GM18870 (cell line): ENCODE measurements around the gene NECTIN3.

Experiments
- ATAC-seq: cut with Tn5 transposase; IDR thresholded peaks from one replicate; pipeline ENCODE4 v1.9.1; 2021; ENCODE audit warnings: moderate library complexity; ENCODE audit not compliant: unreplicated experiment

The NECTIN3 gene

DNA sequence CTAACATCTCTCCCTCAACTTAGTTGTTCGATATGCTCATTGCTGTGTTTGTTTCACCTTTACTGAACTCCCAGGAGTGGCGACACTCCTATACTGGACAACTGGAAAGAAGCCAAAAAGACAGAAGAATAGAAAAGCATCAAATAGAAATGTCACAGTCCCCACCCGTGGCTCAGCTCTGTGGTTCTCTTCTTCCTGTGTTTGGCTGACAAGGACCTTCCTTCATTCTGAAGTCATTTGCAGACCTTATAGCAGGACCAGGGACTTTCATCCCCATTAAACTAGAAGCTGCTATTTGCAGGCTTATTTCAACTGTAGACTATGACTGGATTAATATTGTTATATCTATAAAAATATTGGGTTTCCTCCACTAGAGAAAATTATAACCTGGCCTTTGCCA lies 125.9 kb downstream of the NECTIN3 start:
- no peak for ATAC-seq

DNA sequence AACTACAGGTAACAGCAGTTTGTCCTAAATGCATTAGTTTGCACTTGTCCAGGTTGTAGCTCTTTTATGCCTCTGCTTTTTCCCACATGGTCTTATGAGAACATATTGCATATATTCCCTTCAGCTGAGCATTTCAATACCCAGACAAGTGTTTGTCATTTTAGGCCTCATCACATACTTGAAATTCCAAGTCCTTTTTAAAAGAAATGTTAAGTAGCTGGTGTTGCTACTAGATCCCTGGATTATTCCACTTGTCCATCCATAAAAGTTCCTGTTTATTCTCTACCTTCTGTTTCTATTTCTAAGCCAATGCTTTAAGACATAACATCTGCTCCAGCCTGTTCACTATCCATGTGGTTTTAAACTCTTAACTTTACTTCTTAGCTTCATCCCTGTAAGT lies 128.4 kb downstream of the NECTIN3 start:
- no peak for ATAC-seq

DNA sequence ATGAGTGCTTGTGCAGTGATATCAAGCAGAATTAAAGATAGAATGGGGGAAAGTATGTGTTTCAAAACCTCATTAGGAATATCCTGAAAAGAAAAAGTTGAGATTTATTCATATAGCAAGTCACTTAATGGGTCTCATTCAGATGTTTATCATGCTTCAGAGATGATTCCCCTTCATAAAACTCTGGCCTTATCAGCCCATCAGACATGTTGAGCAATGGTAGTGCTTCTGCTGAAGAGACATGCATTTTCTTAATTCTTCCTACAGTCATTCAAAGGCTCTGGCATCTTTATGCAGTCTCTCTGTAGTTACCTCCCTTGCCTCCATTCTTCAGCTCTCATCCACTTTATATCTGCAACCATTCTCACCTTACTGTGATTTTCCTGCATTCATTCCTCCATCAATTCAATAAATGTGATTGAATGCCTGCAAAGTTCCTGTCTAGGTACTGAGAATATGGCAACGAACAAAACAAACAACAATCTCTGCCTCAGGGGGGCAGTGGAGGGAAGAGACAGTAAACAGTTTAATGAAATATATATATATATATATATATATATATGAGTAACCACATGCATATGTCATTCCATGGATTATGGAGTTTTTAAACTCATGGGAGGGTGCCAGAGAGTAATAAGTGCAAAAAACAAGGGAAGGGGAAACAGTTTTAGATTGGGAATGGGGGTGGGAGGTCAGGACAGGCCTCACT lies 138.5 kb downstream of the NECTIN3 start:
- ATAC-seq: no peak

DNA sequence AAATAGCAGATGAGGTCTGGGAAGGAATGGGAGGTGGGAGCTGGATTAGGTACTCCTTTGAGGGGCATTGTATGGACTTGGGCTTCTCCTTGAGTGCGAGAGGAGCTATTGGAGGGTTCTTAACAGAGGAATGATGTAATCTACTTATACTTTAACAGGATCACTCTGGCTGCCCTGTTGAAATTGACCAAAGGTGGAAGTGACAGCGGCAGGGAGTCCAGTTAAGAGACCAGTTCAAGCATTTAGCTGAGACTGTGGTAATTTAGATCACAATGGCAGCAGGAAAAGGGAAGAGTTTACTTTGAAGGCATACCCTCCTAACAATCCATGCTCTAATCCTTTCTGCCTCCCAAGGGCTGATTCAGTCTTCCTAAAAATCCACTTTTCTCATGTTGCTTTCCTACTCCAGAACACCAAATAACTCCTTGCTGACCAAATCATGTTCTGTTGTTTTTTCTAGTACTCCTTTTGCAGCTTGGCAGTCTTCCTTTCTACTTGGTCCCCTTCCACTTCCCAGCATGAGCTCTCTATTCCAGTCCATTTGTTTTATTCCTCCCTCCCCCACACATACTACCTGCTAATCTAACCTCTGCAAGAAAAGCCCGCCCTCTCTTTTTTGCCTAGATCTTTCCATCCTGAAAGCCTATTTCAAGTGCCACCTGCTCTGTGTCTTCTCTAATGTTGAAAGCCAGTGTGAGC lies 139.4 kb downstream of the NECTIN3 start:
- ATAC-seq: no peak

DNA sequence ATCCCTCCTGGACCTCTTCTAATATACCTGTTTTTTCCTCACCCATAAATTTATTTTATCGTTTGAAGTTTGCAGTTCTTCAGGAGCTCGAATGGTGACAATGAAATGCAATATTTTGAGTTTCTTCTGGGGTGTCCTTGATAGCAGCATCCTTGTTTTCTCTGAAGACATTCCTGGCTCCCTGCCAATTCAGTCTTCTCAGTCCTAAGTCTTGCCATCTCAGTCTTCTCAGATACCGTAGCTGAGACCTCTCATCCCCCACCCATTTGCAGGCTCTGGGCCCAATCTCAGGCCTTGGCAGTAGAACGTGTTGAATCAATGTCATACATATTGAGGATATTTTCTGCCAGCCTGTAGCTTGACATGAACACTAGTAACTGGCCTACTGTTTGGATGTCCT lies 140.9 kb downstream of the NECTIN3 start:
- no peak for ATAC-seq

DNA sequence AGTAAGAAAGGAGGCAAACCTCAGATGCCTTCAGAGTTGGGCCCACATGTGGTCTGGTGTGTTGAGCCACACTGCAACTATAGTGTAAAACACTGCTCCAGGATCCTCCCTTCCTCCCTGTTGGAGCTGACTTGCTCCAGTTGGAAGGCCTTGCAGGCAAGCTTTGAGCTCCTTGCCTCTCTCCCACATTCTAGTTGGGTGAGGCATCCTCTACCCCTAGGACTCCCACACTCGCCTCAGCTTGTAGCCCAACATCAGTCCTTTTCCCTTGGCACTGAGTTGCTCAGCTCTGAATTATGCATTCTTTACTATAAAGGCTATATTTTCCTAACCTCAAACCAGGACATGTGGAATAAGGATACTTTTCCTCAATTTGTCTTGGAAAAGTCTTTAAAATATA lies 143.9 kb downstream of the NECTIN3 start:
- no peak for ATAC-seq

DNA sequence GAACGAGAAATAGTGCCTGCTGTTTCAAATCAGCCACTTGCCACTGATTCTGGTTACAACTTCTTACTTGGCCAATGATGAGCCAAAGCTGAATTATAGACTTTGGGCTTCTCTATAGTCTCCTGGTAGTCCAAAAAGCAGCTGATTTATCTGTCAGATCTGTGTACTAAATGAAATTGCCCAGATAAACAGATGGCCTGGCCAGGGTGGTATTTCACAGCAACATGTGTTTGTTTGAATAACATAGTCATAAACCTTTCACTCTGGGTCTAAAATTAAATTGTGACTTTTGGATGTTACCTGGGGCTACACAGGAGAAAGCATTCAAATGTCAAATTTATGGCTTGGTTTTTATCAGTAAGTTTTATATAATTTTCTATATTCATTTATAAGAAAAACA lies 147.0 kb downstream of the NECTIN3 start:
- no peak for ATAC-seq

DNA sequence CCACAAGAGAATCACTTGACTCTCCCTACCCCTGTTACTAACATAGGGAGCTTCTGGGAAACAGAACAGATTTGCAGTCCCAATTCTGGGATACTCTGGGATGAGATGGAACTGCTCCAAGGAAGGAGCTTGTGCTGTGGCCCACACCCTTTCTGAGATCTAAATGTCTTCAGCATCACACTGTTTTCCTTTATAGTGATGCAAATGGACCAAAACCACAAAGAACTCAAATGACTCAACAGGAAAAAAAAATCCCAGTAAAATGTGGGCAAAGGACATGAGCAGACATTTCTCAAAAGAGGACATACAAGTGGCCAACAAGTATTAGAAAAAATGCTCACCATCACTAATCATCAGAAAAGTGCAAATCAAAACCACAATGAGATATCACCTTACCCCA lies 155.6 kb downstream of the NECTIN3 start:
- ATAC-seq: no peak

DNA sequence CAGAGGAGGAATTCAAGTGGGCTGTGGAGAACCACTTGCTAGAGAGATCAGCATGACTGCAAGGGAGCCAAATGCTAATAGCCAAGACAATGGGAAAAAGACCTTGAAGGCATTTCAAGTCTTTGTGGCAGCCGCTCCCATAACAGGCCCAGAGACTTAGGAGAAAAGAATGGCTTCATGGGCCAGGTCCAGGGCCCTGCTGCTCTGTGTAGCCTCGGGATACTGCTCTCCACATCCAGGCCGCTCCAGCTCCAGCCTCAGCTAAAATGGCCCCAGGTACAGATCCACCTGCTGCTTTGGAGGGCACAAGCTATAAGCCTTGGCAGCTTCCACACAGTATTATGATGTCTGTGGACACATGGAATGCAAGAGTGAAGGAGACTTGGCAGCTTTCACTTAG lies 157.7 kb downstream of the NECTIN3 start:
- no peak for ATAC-seq

DNA sequence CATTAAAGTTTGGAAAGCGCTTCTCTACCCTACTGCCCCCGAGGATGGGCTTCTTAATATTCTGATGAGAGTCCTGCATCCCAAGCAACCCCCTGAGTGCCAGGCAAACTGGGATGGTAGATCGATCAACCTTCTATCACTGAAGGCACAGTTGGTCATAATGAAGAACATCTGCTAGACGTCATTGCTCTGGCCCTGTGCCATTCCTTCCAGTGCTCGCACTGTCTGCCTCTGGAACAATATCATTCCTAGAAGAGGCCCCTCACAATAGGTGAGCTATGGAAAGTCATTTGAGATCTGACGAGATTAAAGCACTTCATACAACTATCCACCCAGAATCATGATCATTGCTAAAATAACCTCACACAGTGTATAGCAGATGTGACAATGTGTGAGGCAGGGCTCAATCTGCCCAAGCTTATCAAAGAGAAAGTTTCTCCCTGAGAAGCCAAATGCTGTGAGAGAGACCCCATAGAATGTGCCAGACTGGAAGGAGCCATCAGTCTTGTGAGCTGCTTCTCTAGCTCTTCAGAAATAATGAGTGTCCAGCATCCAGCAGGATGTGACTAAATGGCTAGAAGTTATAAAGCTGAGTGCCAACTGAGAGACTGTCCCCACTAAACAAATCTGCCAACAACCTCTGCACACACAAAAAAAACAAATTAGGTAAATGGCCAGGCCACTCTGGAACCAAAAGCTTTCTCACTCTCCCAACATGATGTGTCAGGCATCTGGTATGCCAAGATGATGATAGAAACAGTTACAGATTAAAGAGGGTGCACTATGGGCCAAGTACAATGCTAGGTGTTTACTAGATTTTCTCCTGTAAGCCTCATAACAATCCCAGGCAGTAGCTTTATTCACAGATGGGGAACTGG lies 165.5 kb downstream of the NECTIN3 start:
- ATAC-seq: no peak

DNA sequence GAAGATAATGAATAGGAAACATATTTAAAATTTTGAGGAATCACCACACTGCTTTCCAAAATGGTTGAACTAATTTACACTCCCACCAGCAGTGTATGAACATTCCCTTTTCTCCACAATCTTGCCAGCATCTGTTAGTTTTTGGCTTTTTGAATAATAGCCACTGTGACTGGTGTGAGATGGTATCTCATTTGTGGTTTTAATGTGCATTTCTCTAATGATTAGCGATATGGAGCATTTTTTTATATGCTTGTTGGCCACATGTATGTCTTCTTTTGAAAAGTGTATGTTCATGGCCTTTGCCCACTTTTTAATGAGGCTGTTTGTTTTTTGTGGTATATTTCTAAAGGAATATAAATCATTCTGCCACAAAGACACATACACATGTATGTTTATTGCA lies 166.3 kb downstream of the NECTIN3 start:
- no peak for ATAC-seq

DNA sequence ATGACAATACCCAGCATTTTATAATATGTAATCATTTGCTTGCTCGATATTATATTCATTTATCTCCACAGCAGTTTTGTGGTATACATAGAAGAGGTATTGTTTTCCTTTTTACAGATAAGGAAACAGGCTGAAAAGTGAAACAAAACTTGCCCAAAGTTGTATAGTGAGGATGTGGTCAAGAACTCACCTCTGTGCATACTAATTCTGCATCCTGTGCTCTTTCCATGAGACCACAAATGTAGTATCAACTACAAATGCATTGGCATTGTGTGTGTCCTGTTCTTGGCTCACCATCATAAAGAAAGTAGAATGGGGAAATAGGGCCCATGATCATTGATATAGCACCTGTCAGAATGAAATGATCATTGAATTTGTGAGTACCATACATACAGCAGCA lies 167.3 kb downstream of the NECTIN3 start:
- ATAC-seq: peak; percentile 100

DNA sequence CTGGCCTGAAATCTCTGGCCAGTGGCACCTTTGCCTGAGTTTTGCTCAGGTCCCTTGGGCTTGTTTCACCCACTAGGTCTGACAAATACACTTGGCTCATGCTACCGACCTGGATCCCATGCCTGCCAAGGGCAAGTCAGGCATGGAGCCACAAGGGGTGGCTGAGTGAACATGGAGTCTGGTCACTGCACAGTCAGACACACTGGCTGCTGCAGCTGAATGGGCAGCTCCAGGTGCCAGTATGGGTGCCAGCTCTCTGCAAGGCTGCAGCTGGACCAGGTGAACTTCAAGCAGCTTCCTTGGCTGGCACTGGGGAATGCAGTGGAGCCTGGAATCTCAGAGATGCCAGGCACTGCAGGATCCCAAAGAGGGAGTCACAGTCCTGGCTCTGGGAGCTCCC lies 170.3 kb downstream of the NECTIN3 start:
- ATAC-seq: no peak
